GM18870 (cell line): ENCODE results near the gene TMED6.

Experiments used
- ATAC-seq: cut with Tn5 transposase; IDR thresholded peaks from one replicate; pipeline ENCODE4 v1.9.1; 2021; ENCODE audit warnings: moderate library complexity; ENCODE audit not compliant: unreplicated experiment

TMED6 gene

GRCh38 chr16:69351309-69352027, at the start of gene TMED6:
TMED6 (minus strand) TSS chr16:69351786; CDS start chr16:69351753, 33 bp downstream.
- ATAC-seq: no peak

GRCh38 chr16:69399361-69399760, 47.8 kb upstream of the TMED6 start:
- no peak for ATAC-seq

GRCh38 chr16:69397821-69398521, 46.4 kb upstream of the TMED6 start:
- no peak for ATAC-seq

GRCh38 chr16:69396187-69397061, 44.8 kb upstream of the TMED6 start:
- ATAC-seq: no peak

GRCh38 chr16:69395859-69396186, 44.2 kb upstream of the TMED6 start:
- no peak for ATAC-seq

GRCh38 chr16:69393898-69394849, 42.6 kb upstream of the TMED6 start:
- ATAC-seq: no peak

GRCh38 chr16:69386596-69386995, 35.0 kb upstream of the TMED6 start:
- no peak for ATAC-seq

- ATAC-seq: no peak
Observed at GRCh38 chr16:69384974-69385373, 33.4 kb upstream of the TMED6 start.

- no peak for ATAC-seq
Observed at GRCh38 chr16:69382421-69382820, 30.8 kb upstream of the TMED6 start.

GRCh38 chr16:69381231-69381630, 29.6 kb upstream of the TMED6 start:
- no peak for ATAC-seq

GRCh38 chr16:69378760-69379159, 27.2 kb upstream of the TMED6 start:
- no peak for ATAC-seq

GRCh38 chr16:69378036-69378435, 26.4 kb upstream of the TMED6 start:
- ATAC-seq: no peak

- no peak for ATAC-seq
Observed at GRCh38 chr16:69376393-69377059, 24.9 kb upstream of the TMED6 start.

GRCh38 chr16:69373019-69373418, 21.4 kb upstream of the TMED6 start:
- ATAC-seq: no peak

- no peak for ATAC-seq
Observed at GRCh38 chr16:69371564-69371963, 20.0 kb upstream of the TMED6 start.

- no peak for ATAC-seq
Observed at GRCh38 chr16:69368866-69369265, 17.3 kb upstream of the TMED6 start.

- ATAC-seq: no peak
Observed at GRCh38 chr16:69367980-69368379, 16.4 kb upstream of the TMED6 start.

GRCh38 chr16:69366431-69366830, 14.8 kb upstream of the TMED6 start:
- ATAC-seq: no peak

GRCh38 chr16:69365901-69366300, 14.3 kb upstream of the TMED6 start:
- no peak for ATAC-seq

- ATAC-seq: no peak
Observed at GRCh38 chr16:69364088-69364487, 12.5 kb upstream of the TMED6 start.
